T47D (cell line): Measurements from ENCODE around the gene UBE2D2.

ENCODE experiments used
- DNase-seq, 2 experiments: peaks; one replicate each; pipeline versions ENCODE4 v3.0.0 to v3.0.0-alpha.2; 2011 to 2012; ENCODE audit warnings: low read depth in 1 of 2, low spot score in 1 of 2
- JUND ChIP-seq: IDR thresholded peaks from 2 replicates; pipeline ENCODE4 v1.6.1; 2012; ENCODE audit warnings: low read depth
- in situ Hi-C: cut with HindIII; loops from 2 replicates; pipeline ENCODE4 v1.10.0; 2016; ENCODE audit warnings: low sequenced_read_pairs, low pct_unique_long_range_greater_than_20kb

UBE2D2 gene

DNA sequence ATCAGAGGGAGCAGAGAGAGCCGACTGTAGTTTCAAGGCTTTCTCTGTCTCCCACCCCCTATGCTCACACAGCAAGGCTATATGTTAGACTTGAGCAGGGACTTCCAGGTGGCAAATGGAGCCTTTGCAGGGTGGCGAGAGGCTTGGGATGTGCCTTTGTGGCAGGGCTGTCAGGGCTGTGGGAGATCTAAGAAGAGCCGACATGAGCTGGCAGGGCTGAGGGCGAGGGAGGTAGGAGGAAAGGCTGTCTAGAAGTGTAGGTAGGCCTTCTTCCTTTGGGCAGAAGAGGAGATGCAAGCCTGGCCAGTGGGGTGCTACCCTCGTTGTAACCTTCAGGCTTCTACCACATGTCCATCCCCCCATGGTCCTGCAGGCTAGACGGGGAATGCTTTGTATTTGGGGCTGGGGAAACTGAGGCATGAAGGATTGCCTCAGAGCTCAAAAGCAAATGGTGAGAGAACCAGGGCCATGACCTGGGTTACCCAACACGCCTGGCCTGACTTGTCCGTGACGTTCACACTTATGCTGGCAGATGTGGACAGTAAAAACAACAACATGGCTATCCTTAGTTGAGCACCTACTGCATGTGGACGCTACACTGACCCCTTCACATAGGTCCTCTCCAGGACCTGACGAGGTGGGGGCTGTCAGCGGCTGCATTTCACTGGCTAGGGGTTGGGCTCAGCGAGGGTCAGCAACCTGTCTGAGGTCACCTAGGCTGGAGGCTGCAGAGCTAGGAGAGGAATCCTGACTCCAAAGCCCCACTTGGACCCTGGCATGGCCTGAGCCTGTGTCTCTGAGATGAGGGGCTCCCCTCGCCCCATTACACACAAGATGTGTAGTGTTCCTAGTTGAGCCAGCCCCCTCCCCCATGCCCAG is 102.3 kb downstream of the UBE2D2 start:
- in situ Hi-C loops: no loop called here
- DNase-seq: no peak
- TF ChIP-seq JUND: no peak

GRCh38 chr5:139664086-139664693 is 103.1 kb downstream of the UBE2D2 start:
- in situ Hi-C loops: no loop called here
- no peak for DNase-seq
- TF ChIP-seq JUND: no peak

GRCh38 chr5:139664727-139665351 is 103.7 kb downstream of the UBE2D2 start:
- in situ Hi-C loops: no loop called here
- DNase-seq: no peak
- TF ChIP-seq JUND: no peak

DNA sequence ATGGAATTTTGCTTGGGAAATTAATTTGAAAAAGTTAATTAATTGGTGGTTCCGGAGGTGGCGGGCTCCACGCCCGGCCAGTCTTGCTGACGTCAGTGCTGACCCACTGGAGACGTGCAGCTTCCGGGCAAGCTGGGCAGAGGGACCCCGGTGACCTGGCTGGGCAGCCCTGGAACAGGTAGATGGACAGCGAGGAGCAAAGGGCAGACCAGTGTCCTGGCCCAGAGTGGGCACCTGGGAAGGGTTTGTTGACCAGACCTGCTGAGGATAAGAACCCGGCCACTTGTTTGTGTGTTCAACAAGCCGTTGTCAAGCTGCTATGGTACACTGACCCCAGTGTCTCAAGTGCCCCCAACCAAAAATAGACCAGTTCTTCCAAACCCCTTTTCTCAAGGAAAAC is 104.5 kb downstream of the UBE2D2 start:
- TF ChIP-seq JUND: no peak
- no peak for DNase-seq
- in situ Hi-C loops: no loop called here

DNA sequence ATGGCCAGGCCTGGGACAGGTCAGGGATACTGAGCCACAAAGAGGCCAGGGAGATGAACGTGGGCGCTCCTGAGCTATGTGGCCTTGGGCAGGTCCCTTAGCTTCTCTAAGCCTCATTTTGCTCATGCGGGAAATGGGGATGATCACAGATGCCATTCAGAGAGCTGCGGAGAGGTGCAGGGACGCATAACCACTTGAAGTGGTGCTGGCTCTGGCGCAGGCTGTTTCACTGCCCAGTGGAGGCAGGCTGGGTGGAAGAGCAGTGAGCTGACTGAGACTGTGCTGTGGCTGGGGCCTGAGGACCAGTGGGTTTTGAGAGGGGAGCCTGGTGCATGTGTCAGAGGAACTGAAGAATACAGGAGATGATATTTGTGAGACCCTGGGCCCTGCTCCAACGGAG is 105.4 kb downstream of the UBE2D2 start:
- TF ChIP-seq JUND: no peak
- DNase-seq: no peak
- in situ Hi-C loops: no loop called here

DNA sequence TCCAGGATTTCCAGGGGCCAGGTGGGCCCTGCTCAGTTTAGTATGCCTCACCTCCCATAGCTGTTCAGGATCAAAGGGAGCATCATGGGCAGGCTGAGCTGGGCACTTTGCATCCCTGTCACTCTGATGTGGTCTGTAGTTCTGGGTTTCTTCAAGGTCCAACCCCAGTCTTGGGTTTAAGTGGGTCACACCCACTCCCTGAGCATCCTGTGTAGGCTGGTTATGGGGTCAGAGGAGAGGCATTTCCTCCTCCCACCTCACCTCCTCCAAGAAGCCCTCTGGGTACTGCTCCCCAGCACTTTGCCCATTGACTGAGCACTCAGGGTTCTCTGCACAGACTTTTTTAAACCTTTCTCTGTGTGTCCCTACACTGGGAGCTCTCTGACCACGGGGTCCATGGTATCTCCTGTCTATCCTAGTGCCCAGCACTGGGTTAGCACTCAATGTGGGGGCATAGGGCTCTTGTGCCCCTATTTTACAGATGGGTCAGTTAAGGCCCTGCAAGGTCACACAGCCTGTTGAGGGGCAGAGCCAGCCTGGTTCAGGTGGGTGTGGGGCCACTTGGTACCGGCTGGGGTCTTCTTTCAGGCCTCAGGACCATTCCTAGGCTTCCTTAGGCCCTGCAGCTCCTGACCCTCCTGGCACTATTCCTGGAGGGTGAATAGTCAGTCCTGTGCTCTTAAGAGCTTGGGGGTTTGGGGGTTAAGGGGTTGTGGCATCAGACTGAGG is 106.0 kb downstream of the UBE2D2 start:
- TF ChIP-seq JUND: no peak
- no peak for DNase-seq
- in situ Hi-C loops: no loop called here

DNA sequence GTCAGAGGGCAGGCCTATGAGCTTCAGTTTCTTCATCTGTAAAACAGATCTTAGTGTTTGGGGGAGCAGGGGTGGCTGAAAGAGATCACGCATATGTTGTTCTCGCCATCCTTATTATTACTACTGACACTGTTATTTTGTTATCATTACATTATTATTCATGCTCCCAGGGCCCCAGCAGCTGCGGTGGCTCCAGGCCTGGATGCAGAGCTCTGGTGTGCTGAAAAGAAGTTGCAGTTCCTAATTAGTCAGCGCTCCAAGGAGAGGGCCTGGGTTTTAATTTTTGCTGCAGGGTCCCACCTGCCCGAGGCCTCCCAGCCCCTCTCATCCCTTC is 106.6 kb downstream of the UBE2D2 start:
- in situ Hi-C loops: no loop called here
- no peak for TF ChIP-seq JUND
- no peak for DNase-seq

DNA sequence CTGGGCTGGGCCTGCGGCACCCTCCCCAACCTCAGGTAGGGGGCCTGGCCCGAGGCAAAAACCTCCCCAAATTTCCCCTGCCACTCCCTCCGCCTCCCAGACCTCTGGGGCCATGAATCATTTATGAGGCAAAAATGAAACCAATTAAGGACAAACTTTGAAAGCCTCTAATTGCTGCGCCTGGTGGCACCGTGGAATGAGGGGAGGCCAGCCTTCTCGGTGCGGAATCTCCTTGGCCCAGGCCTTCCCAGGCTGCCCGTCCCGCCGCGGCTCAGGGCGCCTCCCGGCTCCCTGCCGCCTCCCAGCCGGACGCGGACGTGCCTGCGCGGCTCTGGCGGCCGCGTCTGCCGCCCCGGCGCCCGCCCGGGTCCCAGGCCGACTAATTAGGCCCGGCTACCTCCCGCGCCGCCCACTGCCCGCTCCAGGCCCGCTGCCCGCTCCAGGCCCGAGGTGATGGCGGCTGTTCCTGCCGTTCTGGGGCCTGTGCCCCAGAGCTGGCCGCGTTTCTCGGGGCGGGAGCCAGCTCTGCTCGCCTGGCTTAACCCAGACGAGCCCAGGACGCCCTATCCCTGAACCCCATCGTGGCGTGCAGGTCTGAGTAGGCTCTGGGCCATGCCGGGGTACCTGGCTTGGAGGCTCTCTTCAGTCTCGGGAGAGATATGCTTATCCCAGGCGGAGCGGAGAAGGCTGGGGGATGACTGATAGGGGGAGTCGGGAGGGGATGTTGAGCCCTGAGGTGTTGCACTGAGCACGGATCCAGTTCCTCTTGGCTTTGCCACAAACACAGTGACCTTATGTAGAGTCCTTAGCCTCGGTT is 107.1 kb downstream of the UBE2D2 start:
- DNase-seq: no peak
- in situ Hi-C loops: no loop called here
- TF ChIP-seq JUND: no peak

DNA sequence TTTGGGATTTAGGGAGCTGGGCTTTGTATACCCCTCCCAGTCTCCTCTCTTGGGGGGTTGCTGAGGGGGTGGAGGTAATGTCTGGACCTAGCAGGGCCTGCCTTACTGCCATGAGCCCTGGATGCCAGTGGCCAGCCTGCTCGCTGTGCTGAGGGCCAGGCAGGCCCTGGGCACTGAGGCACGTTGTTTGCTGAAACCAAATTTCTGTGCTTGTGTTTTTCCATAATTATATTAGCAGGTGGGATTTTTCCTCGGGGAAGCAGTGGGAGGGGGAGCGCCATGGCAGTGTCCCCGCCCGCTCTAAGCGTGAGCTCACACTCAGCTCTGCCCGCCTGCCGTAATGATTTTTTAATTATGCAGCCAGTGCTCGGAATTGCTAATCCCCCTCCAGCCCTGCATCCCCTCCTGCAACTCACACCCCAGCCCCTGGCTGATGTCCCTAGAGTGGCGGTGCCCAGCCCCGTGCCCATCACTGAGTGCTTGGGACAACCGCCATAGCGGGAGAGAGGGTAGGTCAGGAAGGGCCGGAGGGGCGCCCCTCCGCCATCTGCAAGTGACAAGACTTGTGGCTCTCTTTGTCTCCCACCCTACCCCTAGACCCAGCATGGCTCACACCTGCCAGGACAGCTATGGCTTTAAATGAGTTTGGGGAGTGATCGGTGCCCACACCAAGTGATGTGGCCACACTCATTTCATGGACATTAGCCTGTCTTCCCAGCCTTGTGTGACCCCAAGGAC is 108.0 kb downstream of the UBE2D2 start:
- in situ Hi-C loops: no loop called here
- no peak for TF ChIP-seq JUND
- no peak for DNase-seq

DNA sequence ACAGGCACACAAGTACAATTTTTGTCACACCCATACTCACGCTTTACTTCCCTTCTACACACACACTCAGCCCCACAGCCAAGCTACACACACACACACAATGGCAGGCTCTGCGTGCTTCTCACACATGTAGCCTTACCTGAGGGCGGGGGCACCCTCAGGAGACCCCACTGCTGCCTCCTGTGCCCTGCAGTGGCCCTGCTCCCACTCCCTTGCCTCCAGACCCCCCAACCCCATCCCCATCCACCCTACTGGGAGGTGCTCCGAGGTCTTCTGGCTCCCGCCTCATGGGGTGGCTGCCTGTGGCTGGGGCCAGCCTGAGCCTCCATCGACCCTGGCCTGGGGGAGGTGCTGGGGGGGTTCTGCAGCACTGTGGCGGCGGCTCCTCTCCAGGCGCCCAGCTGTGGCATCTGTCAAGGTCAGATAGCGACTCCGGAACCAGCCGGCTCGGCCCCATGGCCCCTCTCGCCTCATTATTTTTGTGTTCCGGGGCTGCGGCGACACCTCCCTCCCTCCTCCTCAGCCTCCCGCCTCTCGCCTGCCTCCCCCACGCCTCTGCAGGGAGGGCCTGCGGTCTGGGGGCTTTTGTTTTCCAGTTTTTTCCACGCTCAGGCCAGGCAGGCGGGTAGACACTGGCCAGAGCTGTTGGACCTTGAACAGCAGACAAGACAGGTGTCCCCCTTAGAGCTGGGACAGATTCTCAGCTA is 108.7 kb downstream of the UBE2D2 start:
- in situ Hi-C loops: no loop called here
- TF ChIP-seq JUND: no peak
- DNase-seq: no peak
